ENCODE data around the gene CLDN8.

DNA sequence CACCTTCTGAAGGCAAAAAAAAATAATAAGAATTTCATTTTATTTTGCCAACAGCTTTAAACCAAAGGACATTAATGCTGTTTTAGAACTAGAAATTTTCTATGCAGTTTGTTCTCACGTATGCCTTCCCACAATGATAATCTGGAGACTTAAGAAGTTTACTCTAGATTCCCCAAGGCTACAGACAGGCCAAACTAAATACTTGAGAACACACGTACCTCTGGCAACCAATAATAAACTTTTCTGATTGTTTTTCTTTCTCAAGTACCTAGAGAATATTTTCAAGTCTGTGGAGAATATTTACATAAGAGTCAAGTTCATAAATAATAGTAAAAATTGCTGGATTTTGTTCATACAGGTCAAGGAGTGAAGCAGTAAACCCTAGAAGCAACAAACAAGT, 15.9 kb downstream of the CLDN8 start:
- TF ChIP-seq, protein P1, sequence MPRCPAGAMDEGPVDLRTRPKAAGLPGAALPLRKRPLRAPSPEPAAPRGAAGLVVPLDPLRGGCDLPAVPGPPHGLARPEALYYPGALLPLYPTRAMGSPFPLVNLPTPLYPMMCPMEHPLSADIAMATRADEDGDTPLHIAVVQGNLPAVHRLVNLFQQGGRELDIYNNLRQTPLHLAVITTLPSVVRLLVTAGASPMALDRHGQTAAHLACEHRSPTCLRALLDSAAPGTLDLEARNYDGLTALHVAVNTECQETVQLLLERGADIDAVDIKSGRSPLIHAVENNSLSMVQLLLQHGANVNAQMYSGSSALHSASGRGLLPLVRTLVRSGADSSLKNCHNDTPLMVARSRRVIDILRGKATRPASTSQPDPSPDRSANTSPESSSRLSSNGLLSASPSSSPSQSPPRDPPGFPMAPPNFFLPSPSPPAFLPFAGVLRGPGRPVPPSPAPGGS (IDR thresholded peaks at IDR 0.05), result no peak
- no peak for TF ChIP-seq CTCF (IDR thresholded peaks at IDR 0.05)
- no peak for TF ChIP-seq USF2 (IDR thresholded peaks at IDR 0.05)
- no peak for TF ChIP-seq GATA3 (IDR thresholded peaks at IDR 0.05; ENCODE audit: borderline replicate concordance)
- TF ChIP-seq, protein P2, sequence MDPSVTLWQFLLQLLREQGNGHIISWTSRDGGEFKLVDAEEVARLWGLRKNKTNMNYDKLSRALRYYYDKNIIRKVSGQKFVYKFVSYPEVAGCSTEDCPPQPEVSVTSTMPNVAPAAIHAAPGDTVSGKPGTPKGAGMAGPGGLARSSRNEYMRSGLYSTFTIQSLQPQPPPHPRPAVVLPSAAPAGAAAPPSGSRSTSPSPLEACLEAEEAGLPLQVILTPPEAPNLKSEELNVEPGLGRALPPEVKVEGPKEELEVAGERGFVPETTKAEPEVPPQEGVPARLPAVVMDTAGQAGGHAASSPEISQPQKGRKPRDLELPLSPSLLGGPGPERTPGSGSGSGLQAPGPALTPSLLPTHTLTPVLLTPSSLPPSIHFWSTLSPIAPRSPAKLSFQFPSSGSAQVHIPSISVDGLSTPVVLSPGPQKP (IDR thresholded peaks at IDR 0.05; ENCODE audit: low read depth, low read length), result no peak
- TF ChIP-seq BHLHE40 (IDR thresholded peaks at IDR 0.05; ENCODE audit: low read depth, low read length), result no peak
- no peak for TF ChIP-seq ESRRA (IDR thresholded peaks at IDR 0.05; ENCODE audit: borderline replicate concordance, low read length)
- no peak for TF ChIP-seq EP300 (IDR thresholded peaks at IDR 0.05)
- TF ChIP-seq NPAS2 (CRISPR knock-in tag; IDR thresholded peaks at IDR 0.05; ENCODE audit: borderline replicate concordance), result no peak
